ENCODE results near the gene OSTM1.

The OSTM1 gene, protein sequence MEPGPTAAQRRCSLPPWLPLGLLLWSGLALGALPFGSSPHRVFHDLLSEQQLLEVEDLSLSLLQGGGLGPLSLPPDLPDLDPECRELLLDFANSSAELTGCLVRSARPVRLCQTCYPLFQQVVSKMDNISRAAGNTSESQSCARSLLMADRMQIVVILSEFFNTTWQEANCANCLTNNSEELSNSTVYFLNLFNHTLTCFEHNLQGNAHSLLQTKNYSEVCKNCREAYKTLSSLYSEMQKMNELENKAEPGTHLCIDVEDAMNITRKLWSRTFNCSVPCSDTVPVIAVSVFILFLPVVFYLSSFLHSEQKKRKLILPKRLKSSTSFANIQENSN

GRCh38 chr6:108074359-108075144 lies at the start of gene OSTM1:
Gene OSTM1, minus strand, starts transcription at chr6:108074741. Its CDS starts 90 bp downstream, at chr6:108074651.
- DNase-seq: peak; percentile 91

- DNase-seq: no peak
Measured at GRCh38 chr6:108123946-108124345, 49.4 kb upstream of the OSTM1 start.

- no peak for DNase-seq
Measured at GRCh38 chr6:108123481-108123929, 49.0 kb upstream of the OSTM1 start.

GRCh38 chr6:108121612-108122011 lies 47.1 kb upstream of the OSTM1 start:
- DNase-seq: no peak

GRCh38 chr6:108120311-108120710 lies 45.8 kb upstream of the OSTM1 start:
- no peak for DNase-seq

GRCh38 chr6:108119769-108120141 lies 45.2 kb upstream of the OSTM1 start:
- DNase-seq: no peak

- no peak for DNase-seq
Measured at GRCh38 chr6:108118810-108119768, 44.5 kb upstream of the OSTM1 start.

- no peak for DNase-seq
Measured at GRCh38 chr6:108118359-108118724, 43.8 kb upstream of the OSTM1 start.

DNA sequence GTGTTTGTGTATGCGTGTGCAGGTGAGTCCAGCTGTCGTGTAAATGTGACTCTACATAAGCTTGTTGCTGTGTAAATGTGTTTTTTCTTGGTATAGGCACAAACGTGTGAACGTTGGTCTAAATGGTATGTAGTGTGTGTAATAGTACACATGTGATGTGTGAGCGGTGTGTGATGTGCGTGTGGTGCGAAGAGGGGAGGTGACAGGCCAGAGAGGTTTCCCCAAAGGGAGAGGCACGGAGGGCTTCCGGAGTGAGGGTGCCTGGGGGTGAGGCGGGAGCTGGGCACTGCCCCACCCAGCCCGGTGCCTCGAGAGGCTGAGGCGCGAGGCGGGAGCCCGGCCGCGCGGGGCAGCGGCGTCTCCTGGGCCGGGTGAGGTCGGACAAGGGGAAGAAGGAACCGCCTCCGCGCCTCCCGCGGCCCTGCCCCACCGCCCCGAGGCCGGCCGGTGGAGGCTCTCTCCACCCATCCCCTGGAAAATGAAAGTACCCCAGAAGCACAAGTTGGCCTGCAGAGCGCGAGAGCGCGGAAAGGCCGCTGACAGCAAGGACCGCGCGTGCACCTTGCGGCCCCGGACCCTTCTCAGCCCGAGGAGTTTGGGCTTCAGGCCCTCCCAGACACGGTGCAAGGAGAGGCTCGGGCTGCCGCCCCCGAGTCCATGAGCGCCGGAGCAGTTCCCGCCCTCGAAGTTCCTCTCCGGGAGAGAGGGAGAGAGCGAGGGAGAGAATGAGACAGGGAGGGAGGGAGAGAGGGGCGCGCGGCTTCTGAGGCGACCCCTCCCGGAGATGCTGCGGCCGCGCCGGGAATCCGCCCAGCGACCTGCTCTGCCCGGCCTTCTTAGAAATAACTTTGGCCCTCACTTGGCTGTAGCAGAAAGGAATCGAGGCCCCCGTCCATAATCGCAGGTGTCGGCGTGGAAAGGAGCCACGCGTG lies 43.2 kb upstream of the OSTM1 start:
- no peak for DNase-seq

DNA sequence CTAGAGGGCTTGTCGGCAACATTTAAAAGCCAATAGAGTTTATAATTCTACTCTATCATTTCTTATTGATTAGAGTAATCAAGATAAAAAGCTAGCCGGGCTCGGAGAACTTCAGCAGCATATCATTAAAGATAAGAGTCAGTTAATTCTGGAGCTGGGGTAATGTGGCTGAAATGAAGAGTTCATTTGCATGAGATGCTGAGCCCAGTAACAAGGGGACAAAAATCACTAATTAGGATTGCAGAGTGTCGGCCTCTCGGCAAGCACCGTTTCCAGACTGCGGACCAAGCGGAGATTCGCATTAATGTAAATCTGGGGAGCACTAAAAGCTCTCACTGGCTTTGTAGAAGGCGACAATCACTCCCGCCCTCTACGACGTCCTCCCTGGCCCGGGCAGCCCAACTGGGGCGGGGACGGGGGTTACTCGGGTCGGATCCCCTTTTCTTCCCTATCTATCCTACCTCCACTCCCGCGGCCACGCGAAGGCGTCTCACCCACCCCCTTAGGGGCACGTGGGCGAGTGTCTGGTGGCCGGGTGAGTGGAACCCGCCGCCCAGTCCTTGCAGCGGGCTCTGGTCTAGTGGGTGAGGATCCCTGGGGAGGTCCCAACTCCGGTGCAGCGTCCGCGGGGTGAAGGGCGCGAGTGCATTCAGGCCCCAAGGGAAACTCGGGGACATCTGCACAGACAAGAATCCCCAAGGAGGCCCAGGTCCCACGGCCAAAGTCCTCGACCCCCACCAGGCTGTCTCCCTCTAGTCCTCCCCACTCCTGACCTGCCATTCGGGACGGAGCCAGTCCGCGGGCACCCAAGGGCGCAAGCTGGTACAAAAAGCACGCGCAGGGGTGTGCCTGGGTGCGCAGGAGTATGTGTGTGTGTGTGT lies 42.2 kb upstream of the OSTM1 start:
- DNase-seq: no peak

GRCh38 chr6:108115598-108116058 lies 41.1 kb upstream of the OSTM1 start:
- no peak for DNase-seq

DNA sequence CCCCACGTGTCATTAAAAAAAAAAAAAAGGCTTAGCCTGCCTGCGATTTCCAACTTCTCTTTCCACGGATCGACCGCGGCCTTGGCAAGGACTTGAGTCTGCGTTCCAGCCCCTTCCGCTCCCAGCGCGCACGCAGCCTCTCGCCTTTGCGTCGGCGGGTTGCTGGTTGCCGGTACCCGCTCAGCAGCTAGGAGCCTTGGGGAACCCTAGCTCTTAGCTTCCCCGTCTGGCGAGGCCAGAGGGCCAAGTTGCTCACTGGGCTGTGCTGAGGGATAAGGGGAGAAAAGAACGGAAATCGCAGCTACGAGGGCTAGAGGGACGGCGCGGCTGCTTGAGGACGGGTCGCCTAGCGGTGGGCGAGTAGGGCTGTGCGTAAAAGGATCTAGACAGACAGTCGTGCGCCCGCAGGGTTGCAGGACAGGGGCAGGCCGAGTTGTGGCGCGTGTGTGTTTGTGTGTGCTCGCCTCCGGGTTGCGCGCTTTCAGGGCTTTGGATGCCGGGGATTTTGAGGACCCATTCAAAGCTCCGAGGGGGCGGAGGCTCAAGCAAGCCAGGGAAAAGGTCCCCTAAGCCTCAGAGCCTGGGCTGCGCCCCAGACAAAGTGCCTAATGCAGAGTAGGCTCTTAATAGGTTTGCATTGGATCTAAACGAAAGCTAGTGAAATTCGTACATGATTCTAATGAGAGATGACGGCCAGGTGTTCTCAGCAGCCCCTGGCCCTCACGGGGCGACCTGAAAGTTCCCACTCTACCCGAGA lies 40.5 kb upstream of the OSTM1 start:
- no peak for DNase-seq

GRCh38 chr6:108113557-108114519 lies 39.3 kb upstream of the OSTM1 start:
- DNase-seq: peak; percentile 27

DNA sequence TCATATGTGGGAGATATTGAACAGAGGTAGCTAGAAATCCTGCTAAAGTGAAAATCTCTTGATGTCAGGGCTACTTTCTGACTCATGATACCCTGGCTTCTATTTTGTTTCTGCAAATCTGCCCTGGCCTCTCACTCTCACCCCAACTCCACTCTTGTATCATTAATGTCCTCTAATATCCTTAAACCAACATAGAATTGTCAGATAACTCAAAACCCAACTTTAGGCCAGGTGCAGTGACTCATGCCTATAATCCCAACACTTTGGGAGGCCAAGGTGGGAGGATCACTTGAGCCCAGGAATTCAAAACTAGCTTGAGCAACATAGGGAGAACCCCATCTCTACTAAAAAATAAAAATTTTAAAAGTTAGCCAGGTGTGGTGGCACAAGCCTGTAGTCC lies 33.8 kb upstream of the OSTM1 start:
- DNase-seq: no peak

DNA sequence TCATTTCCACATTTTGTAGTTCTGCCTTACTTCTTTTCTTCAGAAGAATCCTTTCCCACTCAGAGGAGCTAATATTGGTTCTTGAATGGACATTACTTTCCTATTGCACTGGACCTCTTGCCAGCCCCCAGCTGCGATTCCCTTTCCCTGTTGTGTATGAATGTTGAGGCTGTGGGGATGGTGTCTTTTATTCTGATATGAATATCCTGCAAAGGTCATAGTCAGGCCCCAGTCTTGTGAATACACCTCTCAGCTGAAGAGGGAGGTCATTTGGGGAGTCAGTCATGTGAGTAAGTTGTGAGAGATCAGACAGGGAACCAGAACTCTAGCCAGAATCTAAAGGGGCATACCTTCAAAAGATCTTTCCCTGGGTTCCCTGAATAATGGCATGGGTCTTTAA lies 32.6 kb upstream of the OSTM1 start:
- DNase-seq: no peak

DNA sequence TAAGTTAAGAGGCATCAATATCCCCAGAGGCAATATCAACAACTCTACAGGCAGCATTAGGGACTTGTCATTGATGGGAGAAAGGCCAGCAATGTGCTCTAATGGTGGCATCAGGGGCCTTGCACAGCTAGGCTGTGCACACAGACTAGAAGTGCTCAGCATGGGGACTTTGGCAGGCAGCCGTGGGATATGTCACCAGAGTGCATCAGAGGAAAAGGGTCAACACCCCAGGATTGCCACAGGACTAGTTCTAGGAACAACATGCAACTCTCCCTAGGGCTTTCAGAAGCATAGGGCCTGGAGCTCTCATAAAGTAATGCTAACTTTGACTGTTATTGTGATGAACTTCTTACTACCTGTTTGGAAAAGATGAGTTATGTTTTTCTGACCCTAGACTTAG lies 32.2 kb upstream of the OSTM1 start:
- DNase-seq: no peak

DNA sequence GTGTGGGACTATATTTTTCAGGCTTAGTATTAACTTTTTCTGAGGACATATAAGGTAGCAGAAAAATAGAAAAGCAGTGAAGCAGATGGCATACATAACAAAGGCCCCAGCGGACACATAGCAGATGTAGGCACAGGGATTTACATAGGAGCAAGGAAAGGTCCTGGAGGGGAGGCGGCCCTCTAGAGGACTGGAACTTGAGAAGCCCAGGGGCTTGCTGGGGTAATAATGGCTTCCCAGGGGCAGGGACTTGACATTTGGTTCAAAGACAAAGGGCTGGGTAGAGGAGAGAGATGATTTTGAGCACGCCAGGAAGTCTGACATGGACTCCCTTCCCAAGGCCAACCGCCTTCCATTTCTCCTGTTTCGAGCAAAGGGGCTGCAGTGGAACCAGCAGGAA lies 31.7 kb upstream of the OSTM1 start:
- DNase-seq: no peak

DNA sequence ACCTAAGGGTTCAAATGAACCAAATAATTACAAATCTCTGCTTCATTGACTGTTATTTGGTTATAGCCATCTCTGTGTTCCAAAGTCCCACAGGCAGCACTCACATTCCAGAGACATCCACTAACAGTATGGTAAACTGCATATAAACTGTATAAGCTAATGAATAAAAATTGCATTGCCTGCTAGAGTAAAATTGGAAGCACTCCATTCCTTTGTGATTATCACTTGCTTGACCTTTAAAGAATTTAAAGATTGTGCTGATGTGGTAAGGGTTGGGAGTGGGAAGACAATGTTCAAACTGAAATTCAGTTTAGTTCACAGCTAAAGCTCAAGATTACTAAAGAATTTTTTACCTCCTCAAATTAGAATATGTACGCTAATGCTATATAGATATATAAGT lies 31.0 kb upstream of the OSTM1 start:
- DNase-seq: no peak

DNA sequence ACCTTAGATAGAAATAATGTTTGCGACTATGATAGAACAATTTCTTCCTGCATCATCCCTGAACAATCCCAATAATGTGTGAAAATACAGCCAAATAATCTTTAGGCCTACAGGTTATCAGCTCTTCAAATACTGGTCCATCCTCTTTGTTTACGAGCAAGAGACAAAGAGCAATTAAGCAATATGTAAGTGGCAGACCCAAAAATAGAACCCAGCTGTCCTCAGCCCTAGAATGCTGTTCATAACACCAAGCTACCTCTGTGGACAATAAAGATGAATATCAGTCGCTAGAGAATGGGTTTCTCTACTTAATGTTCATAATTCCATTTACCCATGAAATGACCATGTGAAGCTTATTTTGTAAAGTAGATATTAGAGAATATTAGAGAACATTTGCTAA lies 28.4 kb upstream of the OSTM1 start:
- DNase-seq: no peak
